AG04449 (cell line): ENCODE results near the gene PLA2G4B.
"Not testable (repeated sequence)": the region's sequence is repeated elsewhere in the genome, so short reads cannot be mapped to it uniquely, and the experiment has no call there.

ENCODE experiments used
- CTCF ChIA-PET: fragments of 350-600 bp; formaldehyde crosslinking; extraction: SDS; loops from one replicate; lab custom pipeline; 2021; ENCODE audit warnings: antibody characterized with exemption; lab: Yijun Ruan, JAX
- POLR2A ChIA-PET: fragments of 400-600, 350-600 bp; formaldehyde crosslinking; extraction: SDS; loops from one replicate; lab custom pipeline; 2020; ENCODE audit warnings: antibody characterized with exemption, inconsistent platforms; lab: Yijun Ruan, JAX
- DNase-seq: peaks from one replicate; pipeline ENCODE4 v3.0.0-alpha.2; 2010; ENCODE audit warnings: low read depth, low spot score
- H3K4me3 ChIP-seq: 2 replicates; pipeline ENCODE4 v1.5.1; 2011; ENCODE audit warnings: low read depth, mild to moderate bottlenecking, control low read depth, low read length
- TF ChIP-seq, protein P1 (sequence below): IDR thresholded peaks from one replicate; pipeline ENCODE4 v1.5.1; 2011; ENCODE audit warnings: mild to moderate bottlenecking, moderate library complexity, low read length, control low read depth, inconsistent platforms; ENCODE audit not compliant: insufficient read depth; ENCODE audit errors: missing control alignments

The PLA2G4B gene

DNA sequence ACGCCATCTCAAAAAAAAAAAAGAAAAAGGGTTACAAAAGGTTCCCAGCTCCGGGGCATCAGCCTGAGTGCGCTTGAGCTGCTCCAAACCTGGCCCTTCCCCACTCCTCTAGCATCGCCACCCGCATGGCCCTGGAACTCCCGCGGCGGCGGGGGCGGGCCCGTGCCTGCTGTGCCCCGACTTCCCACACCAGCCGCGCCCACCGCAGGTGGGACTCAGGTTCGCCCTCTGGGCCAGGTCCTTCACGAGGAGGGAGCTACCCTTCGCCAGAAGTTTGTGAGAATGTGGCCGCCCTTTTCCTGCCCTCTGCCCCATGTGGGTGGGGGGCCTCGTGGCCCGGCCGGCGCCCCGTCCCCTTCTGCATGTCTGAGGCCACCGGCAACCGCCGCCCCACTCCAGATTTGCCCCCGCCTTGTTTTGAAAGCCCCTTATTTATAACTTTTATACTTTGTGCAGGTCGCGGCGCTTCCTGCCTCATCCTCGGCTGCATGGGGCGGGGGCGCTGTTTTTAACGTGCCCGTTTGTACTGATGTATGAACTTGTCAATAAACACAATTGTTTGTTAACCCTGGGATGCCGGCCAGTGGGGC is 11.3 kb upstream of the PLA2G4B start:
- H3K4me3 ChIP-seq, result peak overlapping the region; percentile 93
- ChIA-PET POLR2A (no interaction called here), CTCF (interaction anchor here (1.1 to 9.2 kb wide), 4 partner anchors 9 to 77 kb away, joined by 3 to 98 read pairs (median 14); partner anchors contain the start of gene MAPKBP1)
- TF ChIP-seq, protein P1, sequence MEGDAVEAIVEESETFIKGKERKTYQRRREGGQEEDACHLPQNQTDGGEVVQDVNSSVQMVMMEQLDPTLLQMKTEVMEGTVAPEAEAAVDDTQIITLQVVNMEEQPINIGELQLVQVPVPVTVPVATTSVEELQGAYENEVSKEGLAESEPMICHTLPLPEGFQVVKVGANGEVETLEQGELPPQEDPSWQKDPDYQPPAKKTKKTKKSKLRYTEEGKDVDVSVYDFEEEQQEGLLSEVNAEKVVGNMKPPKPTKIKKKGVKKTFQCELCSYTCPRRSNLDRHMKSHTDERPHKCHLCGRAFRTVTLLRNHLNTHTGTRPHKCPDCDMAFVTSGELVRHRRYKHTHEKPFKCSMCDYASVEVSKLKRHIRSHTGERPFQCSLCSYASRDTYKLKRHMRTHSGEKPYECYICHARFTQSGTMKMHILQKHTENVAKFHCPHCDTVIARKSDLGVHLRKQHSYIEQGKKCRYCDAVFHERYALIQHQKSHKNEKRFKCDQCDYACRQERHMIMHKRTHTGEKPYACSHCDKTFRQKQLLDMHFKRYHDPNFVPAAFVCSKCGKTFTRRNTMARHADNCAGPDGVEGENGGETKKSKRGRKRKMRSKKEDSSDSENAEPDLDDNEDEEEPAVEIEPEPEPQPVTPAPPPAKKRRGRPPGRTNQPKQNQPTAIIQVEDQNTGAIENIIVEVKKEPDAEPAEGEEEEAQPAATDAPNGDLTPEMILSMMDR, result no peak
- DNase-seq, result no peak

DNA sequence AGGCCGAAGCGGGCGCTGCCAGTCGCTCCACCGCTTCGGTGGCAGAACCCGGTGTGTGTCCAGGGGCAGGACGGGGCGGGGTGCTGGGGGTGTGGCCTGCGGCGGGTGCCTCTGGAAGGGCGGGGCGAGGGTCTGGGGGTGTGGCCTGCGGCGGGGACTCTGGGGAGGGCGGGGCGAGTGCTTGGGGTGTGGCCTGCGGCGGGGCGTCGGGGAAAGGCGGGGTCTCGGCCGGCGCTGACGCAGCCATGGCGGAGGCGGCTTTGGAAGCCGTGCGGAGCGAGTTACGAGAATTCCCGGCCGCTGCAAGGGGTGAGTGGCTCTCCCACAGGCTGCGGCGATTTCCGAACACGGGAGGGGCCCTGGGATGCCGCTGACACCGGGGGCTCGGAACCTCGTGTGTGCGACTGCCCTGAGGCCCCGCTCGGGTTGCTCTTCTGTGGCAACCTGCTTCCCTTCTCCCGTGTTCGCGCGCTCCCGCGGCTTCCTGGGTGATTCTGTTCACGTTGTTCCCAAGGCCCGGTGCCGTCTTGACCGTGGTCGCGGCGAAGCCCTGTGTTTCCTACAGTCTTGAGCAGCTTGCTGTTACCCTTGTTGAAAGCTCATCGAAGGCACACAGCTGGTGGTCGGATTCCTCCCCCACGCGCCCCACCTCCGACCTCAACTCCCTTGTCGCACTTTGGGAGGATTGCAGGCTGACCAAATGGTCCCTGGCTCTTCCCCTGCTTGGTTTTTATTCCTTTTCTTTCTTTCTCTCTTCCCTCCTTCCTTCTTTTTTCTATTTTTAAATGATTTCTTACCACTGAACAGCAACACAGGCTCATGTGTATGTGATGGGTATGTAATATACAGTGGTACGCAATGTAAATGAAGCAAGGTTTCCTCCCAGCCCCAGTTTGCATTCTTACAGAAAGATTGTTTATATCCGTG is 10.5 kb upstream of the PLA2G4B start, which contains the start of gene JMJD7:
TSS of gene JMJD7 (plus strand) at position 213 of the 927 bp plus-strand sequence. CDS start at position 246, 33 bp downstream.
- peak within 1 kb of the TSS; percentile 93 for H3K4me3 ChIP-seq
- DNase-seq, result peak; percentile 17
- CTCF ChIA-PET, result interaction anchor here (0.9 to 9.2 kb wide), 3 partner anchors 17 to 79 kb away, joined by 3 to 98 read pairs (median 5); no protein-coding TSS in a partner anchor
- TF ChIP-seq, protein P1, result no peak
- POLR2A ChIA-PET, result no interaction called here

DNA sequence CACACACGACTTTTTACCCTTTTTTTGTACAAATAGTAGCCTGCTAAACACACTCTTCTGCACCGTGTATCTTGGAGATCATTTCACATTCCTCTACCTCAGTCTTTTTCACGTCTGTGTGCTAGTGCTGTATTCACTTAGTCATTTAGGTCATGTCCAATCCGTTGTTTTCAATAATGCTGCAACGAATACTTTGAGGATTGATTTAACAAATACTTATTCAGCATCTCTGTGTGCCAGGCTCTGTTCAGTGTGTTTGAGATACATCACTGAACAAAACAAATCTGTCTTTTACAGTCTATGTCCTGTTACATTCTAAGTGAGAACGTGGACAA is 9.9 kb upstream of the PLA2G4B start:
- no peak for DNase-seq
- H3K4me3 ChIP-seq, result peak overlapping the region; percentile 93
- POLR2A ChIA-PET, result no interaction called here
- CTCF ChIA-PET, result interaction anchor here (0.9 kb wide), 1 partner anchor 78 kb away, joined by 5 read pairs; no protein-coding TSS in a partner anchor
- TF ChIP-seq, protein P1, result no peak

DNA sequence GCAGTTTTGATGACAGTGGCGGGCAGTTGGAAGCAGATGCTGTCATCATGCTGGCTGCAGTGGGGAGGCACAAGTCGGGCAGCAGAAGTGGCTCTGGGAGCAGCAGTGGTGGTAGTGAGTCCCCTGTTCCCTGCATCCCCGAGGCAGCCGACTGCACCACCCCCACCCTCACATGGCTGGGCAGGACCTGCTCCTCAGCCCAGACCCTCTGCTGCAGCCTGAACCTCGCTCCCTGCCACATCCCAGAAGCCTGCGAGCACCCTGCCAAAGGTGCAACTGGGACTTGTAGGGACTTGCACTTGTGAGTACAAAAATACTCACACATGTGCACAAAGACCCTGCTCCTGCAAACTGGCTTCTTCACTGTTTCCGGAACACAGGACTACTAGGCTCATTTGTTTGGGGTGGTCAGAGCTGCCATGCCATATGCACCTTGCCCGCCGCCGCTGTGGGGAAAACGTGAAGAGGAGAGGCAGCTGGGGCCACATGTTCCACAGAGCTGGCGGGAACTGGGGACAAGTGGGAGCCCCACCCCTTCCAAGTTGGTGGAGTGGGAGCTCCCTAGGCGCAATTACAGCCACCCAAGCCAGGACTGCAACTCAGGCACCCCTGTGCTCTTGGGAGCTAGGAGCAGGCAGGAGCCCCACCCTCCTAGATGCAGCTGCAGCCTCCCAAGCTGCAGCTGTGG is 8.5 kb upstream of the PLA2G4B start:
- H3K4me3 ChIP-seq, result no peak overlapping the region
- TF ChIP-seq, protein P1, result no peak
- POLR2A ChIA-PET, result no interaction called here
- no peak for DNase-seq
- CTCF ChIA-PET, result no interaction called here

DNA sequence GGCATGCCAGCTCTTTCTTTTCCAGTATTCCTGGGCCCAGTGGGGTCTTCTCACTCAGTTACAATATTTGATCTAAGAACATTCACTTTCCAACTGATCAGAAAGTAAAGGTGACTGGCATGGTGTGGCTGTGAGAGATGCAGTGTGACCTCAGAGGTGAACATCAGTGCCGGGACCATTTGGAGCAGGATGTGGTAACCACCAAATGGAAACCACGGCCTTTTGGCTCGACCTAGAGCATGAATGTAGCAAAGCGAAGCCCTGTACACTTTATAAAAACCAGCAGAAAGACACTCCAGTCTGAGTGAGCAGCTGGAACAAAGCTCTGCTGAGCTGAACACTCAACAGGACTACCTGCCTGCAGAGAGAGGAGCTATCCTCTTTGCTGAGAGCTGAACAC is 7.4 kb upstream of the PLA2G4B start:
- H3K4me3 ChIP-seq, POLR2A ChIA-PET, DNase-seq: not testable (repeated sequence)
- CTCF ChIA-PET, result interaction anchor here (0.9 to 3.4 kb wide), 4 partner anchors 18 to 73 kb away, joined by 3 to 11 read pairs (median 5); no protein-coding TSS in a partner anchor

DNA sequence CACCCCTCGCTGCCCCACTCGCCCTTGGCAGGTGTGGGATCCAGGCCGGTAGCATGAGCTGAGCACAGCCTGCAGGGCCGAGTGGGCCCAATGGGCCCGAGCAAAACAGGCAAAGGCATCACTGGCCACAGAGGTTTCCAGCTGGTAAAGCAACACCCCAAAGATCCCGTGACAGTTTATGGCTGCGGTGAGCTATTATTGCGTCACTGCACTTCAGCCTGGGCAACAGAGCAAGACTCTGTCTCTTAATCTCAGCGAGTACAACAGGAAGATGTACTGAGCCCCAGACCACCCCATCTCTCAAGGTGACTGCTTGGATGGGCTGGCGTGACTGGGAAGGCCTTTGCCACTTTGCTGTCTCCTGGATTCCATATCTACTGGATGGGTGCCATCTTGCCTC is 6.4 kb upstream of the PLA2G4B start:
- POLR2A ChIA-PET, result no interaction called here
- CTCF ChIA-PET, result interaction anchor here (0.9 to 3.4 kb wide), 4 partner anchors 19 to 72 kb away, joined by 3 to 11 read pairs (median 5); no protein-coding TSS in a partner anchor
- no peak for DNase-seq
- TF ChIP-seq, protein P1, result no peak
- H3K4me3 ChIP-seq, result no peak overlapping the region
